Vagina (tissue), 2 donors: ENCODE results near the gene TYSND1.

Experiments used
- POLR2A ChIP-seq, 2 donors: fragments of 450-650 bp; IDR thresholded peaks; one replicate each; pipeline ENCODE4 v1.6.1; 2017; ENCODE audit warnings: antibody characterized with exemption in 2 of 2, mild to moderate bottlenecking in 2 of 2, moderate library complexity in 2 of 2
- TF ChIP-seq, protein P1 (sequence below), 3 experiments: fragments of 450-650 bp in 2 of 3; fragments of 200-600 bp in 1 of 3; sonication (generic) in 1 of 3; IDR thresholded peaks; one replicate each; pipeline ENCODE4 v1.5.1; 2017 to 2019; ENCODE audit warnings: antibody characterized with exemption in 3 of 3, mild to moderate bottlenecking in 2 of 3, moderate library complexity in 2 of 3

DNA sequence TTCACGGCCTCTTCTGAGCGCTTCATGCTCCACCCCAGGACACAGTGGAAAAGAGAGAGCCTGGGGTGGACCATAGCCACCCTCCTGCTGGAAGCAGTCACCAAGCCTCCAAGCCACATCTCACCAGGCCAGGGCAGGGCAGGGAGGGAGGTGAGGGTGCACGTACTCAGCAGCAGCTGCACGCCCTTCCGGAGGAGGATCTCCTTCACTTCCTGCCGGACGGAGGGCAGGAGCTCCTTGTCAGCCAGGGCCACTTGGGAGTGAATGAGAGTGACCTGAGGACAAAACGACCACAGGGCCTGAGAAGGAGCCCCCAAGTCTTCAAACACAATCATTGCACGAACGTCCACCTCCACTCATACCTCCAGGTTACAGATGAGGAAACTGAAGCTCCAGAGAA lies 28.9 kb downstream of the TYSND1 start:
- TF ChIP-seq, protein P1, sequence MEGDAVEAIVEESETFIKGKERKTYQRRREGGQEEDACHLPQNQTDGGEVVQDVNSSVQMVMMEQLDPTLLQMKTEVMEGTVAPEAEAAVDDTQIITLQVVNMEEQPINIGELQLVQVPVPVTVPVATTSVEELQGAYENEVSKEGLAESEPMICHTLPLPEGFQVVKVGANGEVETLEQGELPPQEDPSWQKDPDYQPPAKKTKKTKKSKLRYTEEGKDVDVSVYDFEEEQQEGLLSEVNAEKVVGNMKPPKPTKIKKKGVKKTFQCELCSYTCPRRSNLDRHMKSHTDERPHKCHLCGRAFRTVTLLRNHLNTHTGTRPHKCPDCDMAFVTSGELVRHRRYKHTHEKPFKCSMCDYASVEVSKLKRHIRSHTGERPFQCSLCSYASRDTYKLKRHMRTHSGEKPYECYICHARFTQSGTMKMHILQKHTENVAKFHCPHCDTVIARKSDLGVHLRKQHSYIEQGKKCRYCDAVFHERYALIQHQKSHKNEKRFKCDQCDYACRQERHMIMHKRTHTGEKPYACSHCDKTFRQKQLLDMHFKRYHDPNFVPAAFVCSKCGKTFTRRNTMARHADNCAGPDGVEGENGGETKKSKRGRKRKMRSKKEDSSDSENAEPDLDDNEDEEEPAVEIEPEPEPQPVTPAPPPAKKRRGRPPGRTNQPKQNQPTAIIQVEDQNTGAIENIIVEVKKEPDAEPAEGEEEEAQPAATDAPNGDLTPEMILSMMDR (IDR thresholded peaks at IDR 0.05) = no peak
- TF ChIP-seq POLR2A (IDR thresholded peaks at IDR 0.05) = no peak
